GM12875 (cell line): Measurements from ENCODE around the gene MYO5A.

ENCODE experiments used
- H3K4me3 ChIP-seq: one replicate; pipeline ENCODE4 v1.5.1; 2011; ENCODE audit warnings: low read depth, low read length, control low read depth
- CTCF ChIP-seq: IDR thresholded peaks from 2 replicates; pipeline ENCODE4 v1.5.1; 2011; ENCODE audit warnings: low read depth, mild to moderate bottlenecking, control low read depth, inconsistent platforms, low read length, moderate library complexity, borderline replicate concordance; ENCODE audit not compliant: insufficient read depth

The MYO5A gene

GRCh38 chr15:52338058-52338457 lies 190.6 kb downstream of the MYO5A start:
- no peak for TF ChIP-seq CTCF
- no peak overlapping the region for H3K4me3 ChIP-seq

GRCh38 chr15:52337198-52337853 lies 191.4 kb downstream of the MYO5A start:
- TF ChIP-seq CTCF, result no peak

GRCh38 chr15:52336529-52336928 lies 192.2 kb downstream of the MYO5A start:
- TF ChIP-seq CTCF, result no peak
- no peak overlapping the region for H3K4me3 ChIP-seq

More at GRCh38 chr15:52337198-52337853, 191.4 kb downstream of the MYO5A start:
- H3K4me3 ChIP-seq, result no peak overlapping the region

- H3K4me3 ChIP-seq, result no peak overlapping the region
- TF ChIP-seq CTCF, result no peak
Measured at GRCh38 chr15:52334491-52335160, 194.1 kb downstream of the MYO5A start.

- no peak overlapping the region for H3K4me3 ChIP-seq
- TF ChIP-seq CTCF, result peak; percentile 51
Measured at GRCh38 chr15:52331490-52332240, 197.0 kb downstream of the MYO5A start.

GRCh38 chr15:52329987-52330386 lies 198.7 kb downstream of the MYO5A start:
- TF ChIP-seq CTCF, result no peak
- no peak overlapping the region for H3K4me3 ChIP-seq

GRCh38 chr15:52329150-52329549 lies 199.5 kb downstream of the MYO5A start:
- no peak overlapping the region for H3K4me3 ChIP-seq
- TF ChIP-seq CTCF, result no peak
